ENCODE data around the gene KCNJ8. TPM values are rescaled to one million over a fixed set of nuclear protein-coding genes. Genes with fewer than 3 reads are reported as not detected.
"Not testable (repeated sequence)": the region's sequence is repeated elsewhere in the genome, so short reads cannot be mapped to it uniquely, and the experiment has no call there.

Gene KCNJ8
- total RNA-seq, 1 experiment from 2014 or later: not detected

DNA sequence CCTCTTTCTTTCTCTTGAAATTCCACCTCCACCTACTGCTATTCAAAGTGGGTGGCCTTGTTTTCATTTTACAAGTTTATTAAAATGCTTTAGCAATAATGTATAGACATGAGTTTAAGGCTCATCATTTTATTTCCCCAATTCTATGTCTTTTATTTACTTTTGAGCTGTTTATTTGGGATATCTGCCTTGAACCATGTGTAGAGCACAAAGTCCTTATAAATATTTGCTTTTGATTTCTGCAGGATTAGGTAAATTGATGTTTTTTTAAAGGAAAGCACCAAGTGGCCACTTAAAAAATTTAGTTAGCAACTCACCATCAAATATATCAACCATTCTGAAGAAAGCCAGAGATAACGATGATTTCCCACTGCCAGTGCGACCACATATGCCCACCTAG lies 39.8 kb upstream of the KCNJ8 start:
- TF ChIP-seq, protein P1, sequence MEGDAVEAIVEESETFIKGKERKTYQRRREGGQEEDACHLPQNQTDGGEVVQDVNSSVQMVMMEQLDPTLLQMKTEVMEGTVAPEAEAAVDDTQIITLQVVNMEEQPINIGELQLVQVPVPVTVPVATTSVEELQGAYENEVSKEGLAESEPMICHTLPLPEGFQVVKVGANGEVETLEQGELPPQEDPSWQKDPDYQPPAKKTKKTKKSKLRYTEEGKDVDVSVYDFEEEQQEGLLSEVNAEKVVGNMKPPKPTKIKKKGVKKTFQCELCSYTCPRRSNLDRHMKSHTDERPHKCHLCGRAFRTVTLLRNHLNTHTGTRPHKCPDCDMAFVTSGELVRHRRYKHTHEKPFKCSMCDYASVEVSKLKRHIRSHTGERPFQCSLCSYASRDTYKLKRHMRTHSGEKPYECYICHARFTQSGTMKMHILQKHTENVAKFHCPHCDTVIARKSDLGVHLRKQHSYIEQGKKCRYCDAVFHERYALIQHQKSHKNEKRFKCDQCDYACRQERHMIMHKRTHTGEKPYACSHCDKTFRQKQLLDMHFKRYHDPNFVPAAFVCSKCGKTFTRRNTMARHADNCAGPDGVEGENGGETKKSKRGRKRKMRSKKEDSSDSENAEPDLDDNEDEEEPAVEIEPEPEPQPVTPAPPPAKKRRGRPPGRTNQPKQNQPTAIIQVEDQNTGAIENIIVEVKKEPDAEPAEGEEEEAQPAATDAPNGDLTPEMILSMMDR (IDR thresholded peaks at IDR 0.05; ENCODE audit: unreplicated experiment): no peak
- H3K36me3 Mint-ChIP-seq (ENCODE audit: insufficient read depth, unreplicated experiment): no peaks in the 10 kb centered on the region
- BruUV-seq (replicated peaks): no TSS peak
- no peaks in the 10 kb centered on the region for H3K27me3 Mint-ChIP-seq (ENCODE audit: insufficient read depth, unreplicated experiment)
- ChIA-PET POLR2A (no interaction called here), CTCF (interaction anchor here (0.6 to 1.4 kb wide), 2 partner anchors 176 to 1984 kb away, joined by 4 read pairs; no protein-coding TSS in a partner anchor)
- intact Hi-C loops (cut with micrococcal nuclease): loop anchor here (10.0 kb wide), 1 partner anchor 50 kb away; no protein-coding TSS in a partner anchor
- no peak overlapping the region for H3K27ac Mint-ChIP-seq (ENCODE audit: low read depth, unreplicated experiment)
- no peaks in the 10 kb centered on the region for H3K9me3 Mint-ChIP-seq (ENCODE audit: unreplicated experiment)
- H3K4me3 Mint-ChIP-seq (ENCODE audit: unreplicated experiment): no peak overlapping the region
- no peak for DNase-seq (ENCODE audit: unreplicated experiment)
- peaks cover 9% of the 10 kb centered on the region for H3K4me1 Mint-ChIP-seq (ENCODE audit: insufficient read depth, unreplicated experiment)

DNA sequence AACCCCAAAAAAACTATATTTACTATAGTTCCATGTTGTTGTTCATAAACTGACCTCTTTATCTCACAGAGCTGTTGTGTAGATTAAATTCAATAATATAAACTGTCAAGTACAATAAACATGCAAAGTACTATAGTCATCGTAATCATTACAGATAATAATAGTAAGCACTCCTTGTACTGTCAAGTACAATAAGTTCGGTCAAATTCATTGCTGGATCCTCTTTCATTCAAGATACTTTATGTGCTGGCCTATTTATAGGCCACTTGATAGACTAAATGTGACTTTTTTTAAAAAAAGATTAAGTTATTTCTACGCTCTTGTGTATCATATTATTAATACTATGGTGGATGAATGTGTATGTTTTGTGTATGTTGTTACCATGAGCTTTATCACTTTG lies 39.2 kb upstream of the KCNJ8 start:
- no peak overlapping the region for H3K27ac Mint-ChIP-seq (ENCODE audit: low read depth, unreplicated experiment)
- no peaks in the 10 kb centered on the region for H3K9me3 Mint-ChIP-seq (ENCODE audit: unreplicated experiment)
- TF ChIP-seq, protein P1 (IDR thresholded peaks at IDR 0.05; ENCODE audit: unreplicated experiment): no peak
- H3K4me3 Mint-ChIP-seq (ENCODE audit: unreplicated experiment): no peak overlapping the region
- BruUV-seq (replicated peaks): no TSS peak
- intact Hi-C loops (cut with micrococcal nuclease): loop anchor here (10.0 kb wide), 1 partner anchor 51 kb away; no protein-coding TSS in a partner anchor
- no peaks in the 10 kb centered on the region for H3K36me3 Mint-ChIP-seq (ENCODE audit: insufficient read depth, unreplicated experiment)
- DNase-seq (ENCODE audit: unreplicated experiment): no peak
- H3K27me3 Mint-ChIP-seq (ENCODE audit: insufficient read depth, unreplicated experiment): no peaks in the 10 kb centered on the region
- CTCF ChIA-PET: interaction anchor here (1.4 kb wide), 1 partner anchor 176 kb away, joined by 4 read pairs; no protein-coding TSS in a partner anchor
- POLR2A ChIA-PET: no interaction called here
- peaks cover 3% of the 10 kb centered on the region for H3K4me1 Mint-ChIP-seq (ENCODE audit: insufficient read depth, unreplicated experiment)

DNA sequence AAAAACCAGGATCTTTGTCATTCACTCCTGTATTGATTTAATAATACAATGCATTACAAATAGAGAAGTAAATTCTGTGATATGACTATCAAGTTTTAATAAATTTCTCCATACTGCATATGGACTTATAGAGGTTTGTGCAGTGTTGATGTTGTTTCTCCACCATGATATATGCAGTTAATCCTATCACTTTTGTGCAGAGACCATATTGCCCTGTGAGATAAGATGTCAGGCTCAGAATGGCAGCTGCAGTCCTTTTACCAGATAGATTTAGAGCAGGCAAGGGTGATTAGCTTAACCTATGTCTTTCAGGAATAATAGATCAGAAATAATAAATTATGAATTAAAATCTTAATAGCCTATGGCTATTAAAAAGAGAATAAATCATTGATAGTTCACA lies 38.6 kb upstream of the KCNJ8 start:
- Mint-ChIP-seq H3K4me1 (ENCODE audit: insufficient read depth, unreplicated experiment) (no peaks in the 10 kb centered on the region), H3K27ac (ENCODE audit: low read depth, unreplicated experiment) (no peak overlapping the region), H3K27me3 (ENCODE audit: insufficient read depth, unreplicated experiment) (no peaks in the 10 kb centered on the region), H3K36me3 (ENCODE audit: insufficient read depth, unreplicated experiment) (no peaks in the 10 kb centered on the region), H3K9me3 (ENCODE audit: unreplicated experiment) (no peaks in the 10 kb centered on the region), H3K4me3 (ENCODE audit: unreplicated experiment) (no peak overlapping the region)
- intact Hi-C loops (cut with micrococcal nuclease): loop anchor here (10.0 kb wide), 1 partner anchor 52 kb away; no protein-coding TSS in a partner anchor
- ChIA-PET CTCF (no interaction called here), POLR2A (no interaction called here)
- TF ChIP-seq, protein P1 (IDR thresholded peaks at IDR 0.05; ENCODE audit: unreplicated experiment): no peak
- no peak for DNase-seq (ENCODE audit: unreplicated experiment)
- BruUV-seq (replicated peaks): no TSS peak

DNA sequence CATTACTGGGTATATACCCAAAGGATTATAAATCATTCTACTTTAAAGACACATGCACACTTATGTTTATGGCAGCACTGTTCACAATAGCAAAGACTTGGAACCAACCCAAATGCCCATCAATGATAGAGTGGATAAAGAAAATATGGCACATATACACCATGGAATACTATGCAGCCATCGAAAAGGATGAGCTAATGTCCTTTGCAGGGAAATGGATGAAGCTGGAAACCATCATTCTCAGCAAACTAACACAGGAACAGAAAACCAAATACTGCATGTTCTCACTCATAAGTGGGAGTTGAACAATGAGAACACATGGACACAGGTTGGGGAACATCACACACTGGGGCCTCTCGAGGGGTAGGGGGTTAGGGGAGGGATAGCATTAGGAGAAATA lies 37.8 kb upstream of the KCNJ8 start:
- H3K4me1 Mint-ChIP-seq (ENCODE audit: insufficient read depth, unreplicated experiment); H3K9me3 Mint-ChIP-seq (ENCODE audit: unreplicated experiment); POLR2A ChIA-PET; BruUV-seq (replicated peaks); CTCF ChIA-PET; DNase-seq (ENCODE audit: unreplicated experiment); H3K27ac Mint-ChIP-seq (ENCODE audit: low read depth, unreplicated experiment); H3K4me3 Mint-ChIP-seq (ENCODE audit: unreplicated experiment); H3K36me3 Mint-ChIP-seq (ENCODE audit: insufficient read depth, unreplicated experiment); H3K27me3 Mint-ChIP-seq (ENCODE audit: insufficient read depth, unreplicated experiment): not testable (repeated sequence)
- intact Hi-C loops (cut with micrococcal nuclease): loop anchor here (10.0 kb wide), 1 partner anchor 52 kb away; no protein-coding TSS in a partner anchor

DNA sequence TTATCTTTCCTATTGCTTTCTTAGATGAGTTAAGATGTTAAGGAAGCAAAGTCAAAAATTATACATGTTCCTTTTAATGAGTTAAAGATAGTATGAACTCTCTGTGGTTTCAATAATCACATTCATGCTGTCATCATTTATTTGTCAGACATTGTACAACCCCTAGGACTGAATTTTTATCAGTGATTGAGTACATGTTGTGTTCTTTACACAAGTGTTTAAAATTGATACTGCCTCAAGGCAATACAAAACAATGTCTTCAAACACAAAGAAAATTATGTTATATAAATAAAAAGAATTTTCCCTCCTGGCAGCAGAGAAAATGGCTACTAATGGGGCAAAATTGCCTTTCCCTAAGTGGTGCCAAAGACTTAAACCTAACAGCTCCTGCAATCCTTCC lies 34.6 kb upstream of the KCNJ8 start:
- Mint-ChIP-seq H3K27ac (ENCODE audit: low read depth, unreplicated experiment) (no peak overlapping the region), H3K36me3 (ENCODE audit: insufficient read depth, unreplicated experiment) (no peaks in the 10 kb centered on the region), H3K27me3 (ENCODE audit: insufficient read depth, unreplicated experiment) (no peaks in the 10 kb centered on the region), H3K4me1 (ENCODE audit: insufficient read depth, unreplicated experiment) (no peaks in the 10 kb centered on the region), H3K9me3 (ENCODE audit: unreplicated experiment) (no peaks in the 10 kb centered on the region), H3K4me3 (ENCODE audit: unreplicated experiment) (no peak overlapping the region)
- POLR2A ChIA-PET: no interaction called here
- no TSS peak for BruUV-seq (replicated peaks)
- TF ChIP-seq, protein P1 (IDR thresholded peaks at IDR 0.05; ENCODE audit: unreplicated experiment): no peak
- intact Hi-C loops (cut with micrococcal nuclease): no loop called here
- DNase-seq (ENCODE audit: unreplicated experiment): no peak
- CTCF ChIA-PET: no interaction called here

Measured in MCF 10A (cell line).